ENCODE data around the gene SYT1. TPM values are rescaled to one million over a fixed set of nuclear protein-coding genes. Genes with fewer than 3 reads are reported as not detected.

Gene SYT1
- total RNA-seq, 2 experiments from 2014 or later, result not detected

DNA sequence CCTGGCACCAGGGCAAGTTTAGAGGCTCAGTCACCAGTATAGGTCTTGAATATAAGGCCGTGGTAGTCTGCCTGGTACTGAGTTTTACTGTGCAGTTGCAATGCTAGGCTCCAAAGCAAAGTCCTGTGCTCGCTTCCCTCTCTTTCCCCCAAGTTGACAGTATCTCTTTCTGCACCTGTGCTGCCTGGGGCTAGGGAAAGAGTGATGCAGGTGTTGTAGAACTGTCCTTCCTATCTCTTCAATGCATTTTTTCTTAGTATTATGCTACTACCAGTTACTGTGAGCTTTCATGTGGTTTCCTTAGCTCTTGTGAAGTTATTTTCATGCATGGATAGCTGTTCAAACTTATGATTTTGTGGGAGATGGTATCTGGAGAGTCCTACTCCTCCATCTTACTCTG lies 359.2 kb downstream of the SYT1 start:
- no peak overlapping the region for H3K27ac Mint-ChIP-seq
- ATAC-seq (no peak), DNase-seq (no peak)
- CTCF ChIA-PET, result no interaction called here
- no peaks in the 10 kb centered on the region for H3K27me3 Mint-ChIP-seq (ENCODE audit: low read depth)
- H3K9me3 Mint-ChIP-seq (ENCODE audit: insufficient read depth), result peaks cover 5% of the 10 kb centered on the region
- no peaks in the 10 kb centered on the region for H3K4me1 Mint-ChIP-seq (ENCODE audit: low read depth)
- H3K4me3 Mint-ChIP-seq, result no peak overlapping the region
- POLR2A ChIA-PET, result no interaction called here
- H3K36me3 Mint-ChIP-seq (ENCODE audit: low read depth), result no peaks in the 10 kb centered on the region

DNA sequence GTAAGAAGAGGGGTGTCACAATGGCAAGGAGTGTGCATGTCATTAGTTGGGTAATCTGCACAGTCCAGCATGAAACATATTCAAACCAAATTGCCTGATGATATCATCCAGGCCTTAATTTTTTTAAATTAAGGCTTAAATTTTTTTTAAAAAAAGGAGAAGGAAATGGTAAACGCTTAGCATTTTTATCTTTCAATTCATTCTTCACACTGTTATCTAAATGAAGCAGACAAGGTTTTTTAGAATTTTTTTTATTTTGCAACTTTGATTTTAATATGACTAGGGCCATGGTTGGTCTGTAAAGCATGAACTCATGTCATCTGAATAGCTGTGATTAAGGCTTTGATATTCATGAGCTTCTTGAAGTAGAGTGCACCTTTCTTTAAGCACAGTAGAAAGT lies 362.5 kb downstream of the SYT1 start:
- H3K36me3 Mint-ChIP-seq (ENCODE audit: low read depth), result no peaks in the 10 kb centered on the region
- H3K9me3 Mint-ChIP-seq (ENCODE audit: insufficient read depth), result peaks cover 5% of the 10 kb centered on the region
- no peaks in the 10 kb centered on the region for H3K27me3 Mint-ChIP-seq (ENCODE audit: low read depth)
- ATAC-seq (no peak), DNase-seq (no peak)
- H3K4me1 Mint-ChIP-seq (ENCODE audit: low read depth), result no peaks in the 10 kb centered on the region
- H3K27ac Mint-ChIP-seq, result no peak overlapping the region
- H3K4me3 Mint-ChIP-seq, result no peak overlapping the region
- ChIA-PET CTCF (no interaction called here), POLR2A (no interaction called here)

DNA sequence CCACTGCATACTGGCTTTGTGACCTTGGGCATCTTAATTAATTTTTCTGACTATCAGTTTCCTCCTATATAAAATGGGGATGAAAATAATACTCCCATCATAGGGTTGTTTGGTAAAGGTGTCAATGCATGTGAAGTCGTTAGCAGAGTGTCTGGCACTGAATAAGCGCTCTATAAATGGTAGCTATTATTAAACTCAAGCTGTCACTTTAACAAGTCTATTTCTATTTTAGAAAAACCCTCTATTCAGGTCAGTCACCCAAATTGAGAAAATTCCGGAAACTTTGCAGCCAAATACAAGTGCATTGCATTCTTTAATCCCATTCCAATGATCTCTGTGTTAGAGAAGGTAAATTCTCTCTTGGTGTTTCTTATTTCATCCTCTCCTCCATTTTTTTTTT lies 363.1 kb downstream of the SYT1 start:
- no peaks in the 10 kb centered on the region for H3K27me3 Mint-ChIP-seq (ENCODE audit: low read depth)
- H3K36me3 Mint-ChIP-seq (ENCODE audit: low read depth), result no peaks in the 10 kb centered on the region

DNA sequence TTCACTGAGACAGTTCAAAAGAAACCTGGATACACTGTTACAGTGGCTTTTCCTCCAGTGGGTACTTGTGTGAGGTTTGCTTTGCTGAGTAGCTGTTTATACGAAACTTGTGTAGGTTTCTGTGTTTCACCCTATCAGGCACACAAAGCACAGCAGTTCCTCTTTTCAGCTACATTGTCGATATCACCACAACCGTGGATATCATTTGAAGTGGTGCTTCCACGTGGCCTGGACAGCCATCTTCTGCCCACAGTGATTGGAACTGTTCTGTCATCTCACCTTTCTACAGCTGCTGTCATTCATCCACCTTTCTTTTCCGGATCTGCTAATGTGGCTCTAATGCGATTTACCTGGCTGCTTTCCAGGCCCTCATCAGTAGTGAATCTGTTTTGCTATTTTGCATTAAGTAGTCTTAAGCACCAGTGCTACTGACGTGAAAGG lies 368.8 kb downstream of the SYT1 start:
- Mint-ChIP-seq H3K4me3 (no peak overlapping the region), H3K27me3 (ENCODE audit: low read depth) (no peaks in the 10 kb centered on the region), H3K36me3 (ENCODE audit: low read depth) (no peaks in the 10 kb centered on the region), H3K4me1 (ENCODE audit: low read depth) (no peaks in the 10 kb centered on the region), H3K9me3 (ENCODE audit: insufficient read depth) (no peaks in the 10 kb centered on the region), H3K27ac (no peak overlapping the region)
- DNase-seq (no peak), ATAC-seq (no peak)
- ChIA-PET CTCF (no interaction called here), POLR2A (no interaction called here)

More for the DNA sequence above, 363.1 kb downstream of the SYT1 start:
- Mint-ChIP-seq H3K27ac (no peak overlapping the region), H3K9me3 (ENCODE audit: insufficient read depth) (peaks cover 4% of the 10 kb centered on the region), H3K4me1 (ENCODE audit: low read depth) (no peaks in the 10 kb centered on the region), H3K4me3 (no peak overlapping the region)
- no peak for DNase-seq
- ChIA-PET POLR2A (no interaction called here), CTCF (no interaction called here)
- ATAC-seq, result no peak

DNA sequence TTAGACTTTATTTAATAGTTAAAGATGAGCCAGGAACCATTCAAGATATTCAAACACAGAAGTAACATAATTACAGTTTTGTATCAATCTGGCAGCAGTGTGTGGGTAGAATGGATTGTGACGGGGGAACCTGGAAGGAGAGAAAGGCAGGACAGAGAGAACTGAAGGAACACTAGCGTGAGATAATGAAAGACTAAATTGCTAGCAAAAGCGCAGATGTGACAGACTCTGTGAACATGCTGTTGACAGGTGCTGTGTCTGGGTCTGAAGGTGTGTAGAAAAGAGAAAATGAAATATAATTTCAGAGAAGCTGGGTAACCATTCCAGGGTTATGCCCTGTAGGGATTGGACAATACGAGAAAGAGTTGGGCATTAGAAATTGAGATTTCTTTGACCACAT lies 372.3 kb downstream of the SYT1 start:
- Mint-ChIP-seq H3K36me3 (ENCODE audit: low read depth) (no peaks in the 10 kb centered on the region), H3K27ac (no peak overlapping the region), H3K4me3 (no peak overlapping the region), H3K4me1 (ENCODE audit: low read depth) (no peaks in the 10 kb centered on the region), H3K9me3 (ENCODE audit: insufficient read depth) (no peaks in the 10 kb centered on the region), H3K27me3 (ENCODE audit: low read depth) (no peaks in the 10 kb centered on the region)
- ChIA-PET POLR2A (no interaction called here), CTCF (no interaction called here)
- DNase-seq (no peak), ATAC-seq (no peak)

DNA sequence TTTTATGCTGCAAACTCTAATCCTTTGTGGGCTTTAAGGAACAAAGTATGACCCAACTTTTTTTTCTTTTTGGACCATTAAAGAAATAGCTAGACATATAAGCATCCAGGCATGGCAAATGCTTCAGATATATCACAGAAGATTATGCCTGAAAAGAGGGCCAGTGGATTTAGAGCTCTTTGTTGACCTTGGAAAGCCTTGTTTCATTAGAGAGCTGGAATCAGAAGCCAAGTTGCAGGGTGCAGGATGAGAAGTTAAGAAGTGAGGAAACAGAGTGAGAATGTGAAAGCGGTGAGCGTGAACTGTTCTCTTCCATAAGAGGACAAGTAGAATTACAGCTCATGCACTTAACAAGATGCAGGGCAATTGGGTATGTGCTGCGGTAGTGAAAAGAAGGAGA lies 373.7 kb downstream of the SYT1 start:
- H3K4me1 Mint-ChIP-seq (ENCODE audit: low read depth), result no peaks in the 10 kb centered on the region
- no peaks in the 10 kb centered on the region for H3K36me3 Mint-ChIP-seq (ENCODE audit: low read depth)
- DNase-seq, result no peak
- H3K27me3 Mint-ChIP-seq (ENCODE audit: low read depth), result no peaks in the 10 kb centered on the region
- ATAC-seq, result no peak
- CTCF ChIA-PET, result no interaction called here
- no peak overlapping the region for H3K27ac Mint-ChIP-seq
- no peak overlapping the region for H3K4me3 Mint-ChIP-seq
- POLR2A ChIA-PET, result no interaction called here
- no peaks in the 10 kb centered on the region for H3K9me3 Mint-ChIP-seq (ENCODE audit: insufficient read depth)

DNA sequence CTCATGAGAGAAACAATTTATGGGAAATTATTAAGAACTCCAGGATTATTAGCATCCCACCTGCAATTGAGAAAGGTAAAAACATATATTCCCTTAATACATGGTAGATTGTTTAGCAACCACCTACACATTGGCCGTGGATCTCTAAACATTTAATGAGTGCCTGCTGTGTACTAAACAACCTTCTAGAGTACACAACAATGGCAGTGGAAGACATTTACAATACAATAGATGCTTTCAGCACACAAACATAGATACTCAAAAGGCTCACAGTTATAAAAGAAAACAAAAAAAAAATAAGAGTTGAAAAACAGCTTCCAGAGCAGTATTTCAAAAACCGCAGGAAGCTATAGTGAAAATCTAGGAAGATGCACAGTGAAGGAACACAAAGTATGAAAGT lies 382.9 kb downstream of the SYT1 start:
- no peaks in the 10 kb centered on the region for H3K36me3 Mint-ChIP-seq (ENCODE audit: low read depth)
- ATAC-seq (no peak), DNase-seq (no peak)
- CTCF ChIA-PET, result no interaction called here
- H3K27me3 Mint-ChIP-seq (ENCODE audit: low read depth), result no peaks in the 10 kb centered on the region
- POLR2A ChIA-PET, result no interaction called here
- H3K27ac Mint-ChIP-seq, result no peak overlapping the region
- no peak overlapping the region for H3K4me3 Mint-ChIP-seq
- no peaks in the 10 kb centered on the region for H3K4me1 Mint-ChIP-seq (ENCODE audit: low read depth)
- H3K9me3 Mint-ChIP-seq (ENCODE audit: insufficient read depth), result peaks cover 1% of the 10 kb centered on the region

DNA sequence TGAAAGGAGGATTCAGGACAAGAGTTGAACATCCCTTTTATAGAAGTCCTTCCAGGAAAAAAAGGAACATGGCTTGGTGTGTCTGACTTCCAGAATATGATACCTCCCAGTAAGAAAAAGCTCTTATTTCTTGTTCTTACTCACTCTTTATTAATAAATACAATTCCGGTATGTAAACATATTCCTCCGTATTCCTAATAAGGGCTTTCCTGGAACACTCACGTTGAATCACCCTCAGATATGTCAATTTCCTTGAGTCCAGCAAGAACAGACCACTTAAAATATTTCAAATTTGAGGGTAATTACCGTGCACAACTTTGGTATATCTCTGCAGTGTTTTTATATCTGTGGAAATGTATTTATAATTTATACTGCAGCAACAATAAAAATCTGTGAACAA lies 385.6 kb downstream of the SYT1 start:
- Mint-ChIP-seq H3K9me3 (ENCODE audit: insufficient read depth) (peaks cover 3% of the 10 kb centered on the region), H3K27ac (no peak overlapping the region), H3K36me3 (ENCODE audit: low read depth) (no peaks in the 10 kb centered on the region), H3K4me3 (no peak overlapping the region), H3K27me3 (ENCODE audit: low read depth) (no peaks in the 10 kb centered on the region), H3K4me1 (ENCODE audit: low read depth) (no peaks in the 10 kb centered on the region)
- POLR2A ChIA-PET, result no interaction called here
- CTCF ChIA-PET, result no interaction called here
- ATAC-seq, result no peak
- DNase-seq, result no peak

DNA sequence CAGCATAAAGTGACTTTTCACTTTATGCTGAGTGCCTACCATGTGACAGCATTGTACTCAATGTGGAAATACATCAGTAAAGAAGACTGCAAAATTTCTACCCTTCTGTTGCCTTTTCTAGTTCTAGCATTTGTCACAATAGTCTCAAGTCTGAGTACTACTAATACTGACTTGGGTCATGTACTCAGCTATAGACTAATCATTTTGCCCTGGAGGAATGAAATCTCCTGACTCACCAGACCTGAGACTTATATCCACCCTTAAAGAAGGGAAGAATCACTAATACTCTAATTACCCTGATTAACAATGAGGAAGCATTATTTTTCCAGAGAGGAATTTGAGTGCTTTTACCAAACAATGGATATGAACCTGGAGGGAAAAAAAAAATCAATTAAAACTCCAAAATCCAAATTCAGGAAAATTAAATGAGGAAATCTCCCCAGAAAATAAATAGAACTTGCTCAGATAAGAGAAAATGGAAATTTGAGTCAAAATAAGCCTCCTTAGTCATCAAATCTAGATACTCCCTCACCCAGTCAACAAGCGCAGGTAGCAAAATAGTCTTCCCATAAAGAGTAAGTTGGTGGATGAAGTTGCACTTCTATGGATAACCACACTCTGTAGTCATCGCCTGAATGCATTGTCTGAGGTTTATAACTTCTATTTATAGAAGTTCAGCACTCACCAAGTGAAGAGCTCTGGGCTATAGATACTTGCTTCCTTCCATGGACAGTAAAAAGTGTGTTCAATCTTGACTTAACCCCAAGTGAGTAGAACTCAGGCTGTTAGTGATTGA lies 386.6 kb downstream of the SYT1 start:
- Mint-ChIP-seq H3K4me3 (no peak overlapping the region), H3K27ac (no peak overlapping the region), H3K4me1 (ENCODE audit: low read depth) (no peaks in the 10 kb centered on the region), H3K27me3 (ENCODE audit: low read depth) (no peaks in the 10 kb centered on the region), H3K36me3 (ENCODE audit: low read depth) (no peaks in the 10 kb centered on the region), H3K9me3 (ENCODE audit: insufficient read depth) (peaks cover 3% of the 10 kb centered on the region)
- CTCF ChIA-PET, result no interaction called here
- POLR2A ChIA-PET, result no interaction called here
- ATAC-seq, result no peak
- DNase-seq, result no peak

DNA sequence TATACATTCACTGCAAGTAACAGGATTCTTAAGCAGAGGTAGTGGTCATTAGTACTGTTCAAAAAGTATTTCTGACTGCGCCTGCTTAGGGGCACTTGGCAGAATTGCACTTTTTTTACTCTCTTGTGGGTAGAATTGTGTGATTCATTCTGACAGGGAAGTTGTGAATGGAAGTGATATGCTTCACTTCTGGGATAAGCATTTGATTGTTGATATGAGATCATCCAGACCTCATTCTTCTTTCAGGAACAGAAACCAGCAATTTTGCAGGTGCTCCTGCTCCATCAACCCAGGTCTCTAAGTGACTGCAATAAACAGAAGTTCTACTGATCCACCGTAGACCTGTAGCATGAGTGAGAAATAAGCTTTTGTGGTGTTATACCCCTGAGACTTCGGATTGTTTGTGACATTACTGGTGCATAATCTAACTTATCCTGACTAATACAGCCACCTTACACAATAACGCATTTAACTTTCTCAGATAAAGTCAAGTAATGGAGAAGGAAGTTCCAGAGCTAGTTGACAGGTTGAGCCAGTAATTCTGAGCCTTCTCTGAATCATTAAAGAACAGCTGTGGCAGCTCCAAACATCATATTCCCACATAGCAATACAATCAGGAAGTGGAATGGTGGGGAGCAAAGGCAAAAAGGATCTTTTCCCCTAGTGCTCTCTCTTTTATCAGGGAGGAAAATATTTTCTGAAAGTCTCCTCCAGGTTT lies 387.9 kb downstream of the SYT1 start:
- DNase-seq, result no peak
- Mint-ChIP-seq H3K4me3 (no peak overlapping the region), H3K27me3 (ENCODE audit: low read depth) (no peaks in the 10 kb centered on the region), H3K36me3 (ENCODE audit: low read depth) (no peaks in the 10 kb centered on the region), H3K27ac (no peak overlapping the region), H3K9me3 (ENCODE audit: insufficient read depth) (peaks cover 3% of the 10 kb centered on the region), H3K4me1 (ENCODE audit: low read depth) (no peaks in the 10 kb centered on the region)
- CTCF ChIA-PET, result no interaction called here
- POLR2A ChIA-PET, result no interaction called here
- no peak for ATAC-seq

DNA sequence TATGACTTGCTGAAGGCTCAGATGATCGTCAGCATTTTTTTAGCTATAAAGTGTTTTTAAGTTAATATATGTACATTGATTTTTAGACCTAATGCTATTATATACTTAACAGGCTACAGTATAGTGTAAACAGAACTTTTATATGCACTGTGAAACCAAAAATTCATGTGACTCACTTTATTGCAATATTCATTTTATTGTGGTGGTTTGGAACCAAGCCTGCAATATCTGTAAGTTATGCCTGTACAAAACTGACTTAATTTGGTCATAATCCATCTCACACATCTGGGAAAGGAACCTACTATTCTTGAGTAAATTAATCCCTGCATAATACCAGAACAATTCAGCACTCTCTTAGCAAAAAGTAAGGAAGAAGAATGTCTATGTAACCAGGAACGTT lies 390.7 kb downstream of the SYT1 start:
- CTCF ChIA-PET, result no interaction called here
- POLR2A ChIA-PET, result no interaction called here
- no peak overlapping the region for H3K4me3 Mint-ChIP-seq
- H3K27ac Mint-ChIP-seq, result no peak overlapping the region
- peaks cover 3% of the 10 kb centered on the region for H3K9me3 Mint-ChIP-seq (ENCODE audit: insufficient read depth)
- DNase-seq (no peak), ATAC-seq (no peak)
- H3K4me1 Mint-ChIP-seq (ENCODE audit: low read depth), result no peaks in the 10 kb centered on the region
- no peaks in the 10 kb centered on the region for H3K36me3 Mint-ChIP-seq (ENCODE audit: low read depth)
- H3K27me3 Mint-ChIP-seq (ENCODE audit: low read depth), result no peaks in the 10 kb centered on the region

DNA sequence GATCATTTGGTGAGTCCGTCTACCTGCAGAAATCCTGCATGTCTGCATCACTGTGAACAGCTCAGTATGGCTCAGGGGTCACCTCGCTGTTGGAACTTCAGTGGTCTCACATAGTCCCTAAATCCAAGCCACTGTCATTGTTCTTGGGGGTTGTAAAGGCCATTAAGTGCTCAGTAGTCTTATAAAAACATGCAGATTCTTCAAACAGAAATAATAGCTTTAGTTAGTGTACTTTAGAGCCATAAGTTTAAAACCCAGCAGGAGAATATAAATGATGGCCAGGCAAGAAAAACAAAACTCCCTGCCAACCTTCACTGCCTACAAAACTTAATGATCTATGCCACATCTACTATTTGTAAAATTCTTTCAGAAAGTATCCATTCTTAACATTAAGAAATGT lies 396.3 kb downstream of the SYT1 start:
- Mint-ChIP-seq H3K9me3 (ENCODE audit: insufficient read depth) (no peaks in the 10 kb centered on the region), H3K36me3 (ENCODE audit: low read depth) (no peaks in the 10 kb centered on the region), H3K4me1 (ENCODE audit: low read depth) (no peaks in the 10 kb centered on the region), H3K4me3 (no peak overlapping the region), H3K27ac (no peak overlapping the region), H3K27me3 (ENCODE audit: low read depth) (no peaks in the 10 kb centered on the region)
- ChIA-PET CTCF (no interaction called here), POLR2A (no interaction called here)
- ATAC-seq, result no peak
- no peak for DNase-seq

DNA sequence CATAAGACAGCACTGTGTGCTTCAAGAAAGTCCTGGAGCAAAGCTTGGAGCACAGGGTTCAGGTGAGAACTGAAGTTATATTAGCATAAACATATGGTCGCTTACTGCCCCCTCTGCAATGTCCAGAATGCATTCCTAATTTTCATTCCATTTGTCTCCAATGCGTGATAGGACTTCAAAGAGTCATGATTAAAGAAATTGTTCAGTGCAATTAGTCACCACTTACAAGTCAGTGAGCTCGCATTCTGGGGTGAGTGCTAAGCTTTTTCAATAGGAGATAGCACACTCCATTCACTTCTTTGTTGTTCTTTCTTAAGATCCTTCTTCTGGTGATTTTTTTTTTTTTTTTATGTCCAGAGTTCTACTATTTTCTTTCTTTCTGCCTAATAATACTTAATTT lies 398.4 kb downstream of the SYT1 start:
- no peak for DNase-seq
- POLR2A ChIA-PET, result no interaction called here
- CTCF ChIA-PET, result no interaction called here
- ATAC-seq, result no peak
- Mint-ChIP-seq H3K27me3 (ENCODE audit: low read depth) (no peaks in the 10 kb centered on the region), H3K4me3 (no peak overlapping the region), H3K27ac (no peak overlapping the region), H3K9me3 (ENCODE audit: insufficient read depth) (no peaks in the 10 kb centered on the region), H3K36me3 (ENCODE audit: low read depth) (no peaks in the 10 kb centered on the region), H3K4me1 (ENCODE audit: low read depth) (no peaks in the 10 kb centered on the region)
